GM18867 (cell line): Measurements from ENCODE around the gene SULT1C4.

Experiments used
- ATAC-seq: cut with Tn5 transposase; IDR thresholded peaks from one replicate; pipeline ENCODE4 v1.9.1; 2021; ENCODE audit warnings: mild to moderate bottlenecking, moderate library complexity; ENCODE audit not compliant: unreplicated experiment

Gene SULT1C4

GRCh38 chr2:108369153-108369552 lies 8.6 kb upstream of the SULT1C4 start:
- no peak for ATAC-seq

GRCh38 chr2:108370080-108370479 lies 7.7 kb upstream of the SULT1C4 start:
- ATAC-seq: no peak

DNA sequence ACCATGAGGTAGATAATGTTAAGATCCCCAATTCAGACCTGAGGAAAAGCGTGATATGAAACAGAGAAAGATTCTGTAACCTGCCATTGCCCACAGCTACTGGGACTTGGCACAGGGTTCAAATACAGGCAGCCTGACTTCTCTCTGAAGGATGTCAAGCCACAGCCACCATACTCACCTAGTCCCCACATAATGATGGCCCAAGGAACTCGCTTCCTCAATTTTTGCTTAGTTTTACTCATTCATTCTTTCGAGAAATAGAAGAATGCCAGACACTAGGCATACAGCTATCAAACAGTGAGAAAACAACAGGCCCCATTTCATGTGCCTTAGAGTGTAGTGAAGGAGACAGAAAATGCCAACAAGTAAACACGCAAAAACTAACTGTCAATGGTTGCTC lies 980 bp upstream of the SULT1C4 start:
- no peak for ATAC-seq

- ATAC-seq: no peak
Measured at GRCh38 chr2:108377401-108377800, 353 bp upstream of the SULT1C4 start.

DNA sequence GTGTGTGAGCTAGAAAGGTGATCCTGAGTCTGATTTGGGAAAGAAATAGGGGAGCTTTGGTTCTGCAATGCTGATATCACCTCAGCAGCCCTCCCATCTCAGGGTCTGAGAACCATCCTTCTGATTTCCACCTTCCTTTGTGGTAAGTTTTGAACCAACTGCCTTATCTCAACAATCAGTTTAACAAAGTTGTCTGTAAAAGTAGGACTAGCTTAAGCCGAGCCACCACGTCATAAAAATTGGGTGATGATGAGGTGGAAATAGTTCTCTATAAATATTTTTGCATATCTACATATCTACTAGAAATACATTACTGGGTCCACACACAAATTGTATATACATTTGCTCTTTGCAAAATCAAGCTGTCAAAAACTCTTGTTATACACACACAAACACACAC lies 1.1 kb downstream of the SULT1C4 start:
- no peak for ATAC-seq

DNA sequence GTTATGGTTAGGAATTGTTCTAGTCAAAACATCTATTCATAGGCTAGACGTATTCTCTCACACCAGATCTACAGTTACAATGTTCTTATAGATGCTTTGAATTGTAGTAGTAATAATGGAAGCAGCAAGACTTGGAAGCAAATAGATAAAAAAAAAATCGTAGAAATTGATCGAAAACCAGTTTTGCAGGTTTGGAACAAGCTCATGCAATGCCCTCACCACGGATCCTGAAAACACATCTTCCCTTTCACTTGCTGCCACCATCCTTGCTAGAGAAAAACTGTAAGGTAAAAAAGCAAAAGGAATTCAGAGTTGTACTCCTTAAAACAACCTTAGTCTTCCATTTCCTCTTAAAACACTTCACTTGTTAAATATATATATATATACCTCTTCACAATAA lies 4.4 kb downstream of the SULT1C4 start:
- no peak for ATAC-seq

- peak; percentile 54 for ATAC-seq
Measured at GRCh38 chr2:108383146-108383830, 5.5 kb downstream of the SULT1C4 start.

DNA sequence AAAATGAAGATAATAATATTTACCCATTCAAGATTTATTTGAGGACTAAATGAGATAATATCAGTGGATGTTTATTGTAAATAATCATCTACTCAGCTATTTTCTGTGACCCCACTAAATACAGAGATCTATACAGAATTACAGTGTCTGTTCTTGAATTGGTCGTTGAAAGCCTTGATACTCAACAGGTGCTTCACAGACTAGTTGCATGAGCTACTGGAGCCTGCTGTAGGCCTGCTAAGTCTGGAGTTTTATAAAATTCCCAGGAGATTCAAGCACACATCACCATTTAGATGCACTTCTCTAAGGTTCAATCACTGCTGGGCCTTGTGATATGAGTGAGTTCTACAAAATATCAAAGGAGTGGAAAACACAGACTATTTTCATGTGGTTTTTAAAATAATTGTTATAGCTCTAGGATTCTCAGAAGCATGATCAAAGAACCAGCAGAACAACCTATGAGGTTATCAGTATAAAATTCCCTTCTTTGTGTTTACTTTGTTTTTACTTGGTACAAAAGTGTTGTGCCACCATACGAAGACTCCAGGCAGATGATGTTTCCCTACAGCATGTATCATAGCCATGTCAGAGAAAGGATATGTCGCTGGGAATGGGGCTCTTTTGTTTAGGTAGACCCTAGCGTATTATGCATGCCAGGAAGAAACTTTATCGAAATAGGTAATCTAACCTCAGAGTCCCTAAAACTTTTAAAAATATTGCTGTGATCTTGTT lies 7.1 kb downstream of the SULT1C4 start:
- ATAC-seq: no peak

- peak; percentile 65 for ATAC-seq
Measured at GRCh38 chr2:108385411-108386071, 7.8 kb downstream of the SULT1C4 start.

GRCh38 chr2:108388045-108388444 lies 10.3 kb downstream of the SULT1C4 start:
- no peak for ATAC-seq

DNA sequence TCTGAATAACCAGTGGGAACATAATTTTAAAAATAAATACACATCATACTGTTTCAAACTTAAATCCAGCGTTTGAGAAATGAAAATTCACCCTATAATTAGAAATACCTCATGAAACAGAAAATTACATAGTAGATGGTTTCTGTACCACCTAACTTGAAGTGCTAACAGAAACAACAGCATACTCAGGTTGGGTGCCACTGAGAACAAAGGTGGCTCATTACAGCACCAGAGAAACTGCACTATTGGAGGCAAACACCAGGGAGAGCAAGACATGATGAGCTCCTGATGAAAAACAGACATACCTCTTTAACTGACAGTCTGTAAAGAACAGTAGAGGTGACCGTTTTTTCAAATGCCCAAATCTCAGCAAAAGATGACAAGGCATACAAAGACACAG lies 12.6 kb downstream of the SULT1C4 start:
- ATAC-seq: no peak

DNA sequence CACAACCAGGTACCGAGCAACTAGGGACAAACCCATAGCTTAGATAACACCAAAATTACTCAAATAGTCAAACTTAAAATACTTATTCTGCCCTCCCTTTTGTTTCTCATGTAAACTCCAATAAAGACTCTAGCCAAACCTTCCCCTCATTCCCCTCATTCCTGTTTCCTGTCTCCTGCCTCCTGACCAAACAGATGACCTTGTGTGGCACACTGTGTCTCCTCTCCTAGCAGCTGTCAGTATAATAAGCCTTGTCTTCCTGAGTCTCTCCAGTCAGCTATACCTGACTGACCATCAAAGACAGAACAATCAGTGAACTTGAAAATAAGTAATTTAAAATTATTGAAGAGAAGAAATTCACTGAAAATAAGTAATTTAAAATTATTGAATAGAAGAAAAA lies 14.3 kb downstream of the SULT1C4 start:
- no peak for ATAC-seq

DNA sequence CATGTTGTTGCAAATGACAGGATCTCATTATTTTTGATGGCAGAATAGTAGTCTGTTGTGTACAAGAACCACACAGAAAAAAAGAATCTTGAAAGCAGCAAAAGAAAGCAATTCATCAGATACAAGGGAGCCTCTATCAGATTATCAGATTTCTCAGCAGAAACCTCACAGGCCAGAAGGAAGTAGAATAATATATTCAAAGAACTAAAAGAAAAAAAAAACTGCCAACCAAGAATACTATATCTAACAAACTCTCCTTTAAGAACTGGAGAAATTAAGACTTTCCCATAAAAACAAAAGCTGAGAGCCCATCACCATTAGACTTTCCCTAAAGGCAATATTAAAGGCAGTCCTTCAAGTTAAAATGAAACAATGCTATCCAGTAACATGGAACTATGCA lies 15.4 kb downstream of the SULT1C4 start:
- ATAC-seq: no peak

DNA sequence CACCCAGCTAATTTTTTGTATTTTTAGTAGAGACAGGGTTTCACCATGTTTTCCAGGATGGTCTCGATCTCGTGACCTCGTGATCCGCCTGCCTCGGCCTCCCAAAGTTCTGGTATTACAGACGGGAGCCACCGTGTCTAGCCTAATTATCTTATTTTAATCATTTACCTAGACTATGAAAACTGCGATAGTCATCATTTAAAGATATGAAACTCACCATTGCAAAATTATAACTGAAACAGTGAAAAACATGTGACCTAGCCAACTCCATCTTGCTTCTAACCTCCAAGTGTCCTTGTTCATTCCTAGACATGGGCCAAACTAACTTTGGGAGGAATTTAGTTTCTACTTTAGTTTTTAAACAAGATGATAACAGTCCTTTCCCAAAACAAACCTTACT lies 17.4 kb downstream of the SULT1C4 start:
- no peak for ATAC-seq

DNA sequence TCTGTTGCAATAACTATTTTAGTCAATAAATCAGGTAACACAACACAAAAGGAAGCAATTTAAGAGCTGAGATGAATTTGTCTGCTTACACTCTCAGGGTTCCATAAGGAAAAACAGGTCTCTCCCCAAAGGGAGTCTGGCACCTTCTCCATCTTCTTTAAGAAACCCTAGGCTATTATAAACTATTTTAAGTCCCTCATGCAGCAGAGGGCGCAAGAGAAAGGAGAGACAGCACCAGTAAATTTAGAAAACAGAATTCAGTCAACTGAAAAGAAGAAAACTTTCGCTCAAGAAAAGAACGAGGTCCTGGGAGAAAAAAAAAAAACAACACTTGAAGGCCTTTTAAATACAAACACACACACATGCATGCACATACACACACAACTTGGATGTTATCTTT lies 19.1 kb downstream of the SULT1C4 start:
- no peak for ATAC-seq

DNA sequence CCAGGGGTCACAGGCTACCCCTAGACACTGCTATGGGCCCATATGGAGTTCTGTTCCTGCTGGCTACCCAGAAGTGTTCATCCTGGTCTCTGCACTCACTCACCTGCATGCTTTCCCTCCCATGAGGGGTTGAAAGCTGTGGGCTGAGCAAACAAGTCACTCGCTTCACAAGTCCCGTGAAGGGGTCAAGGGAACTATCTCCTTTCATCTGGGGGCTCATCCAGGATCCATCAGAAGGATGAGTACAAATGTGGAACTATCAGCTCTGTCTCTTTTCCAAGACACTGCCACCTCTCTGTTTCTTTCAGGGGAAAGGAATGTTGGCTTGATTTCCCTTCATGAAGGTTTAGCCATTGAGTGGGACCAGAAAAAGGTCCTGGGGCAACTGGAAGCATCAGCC lies 21.7 kb downstream of the SULT1C4 start:
- ATAC-seq: no peak

DNA sequence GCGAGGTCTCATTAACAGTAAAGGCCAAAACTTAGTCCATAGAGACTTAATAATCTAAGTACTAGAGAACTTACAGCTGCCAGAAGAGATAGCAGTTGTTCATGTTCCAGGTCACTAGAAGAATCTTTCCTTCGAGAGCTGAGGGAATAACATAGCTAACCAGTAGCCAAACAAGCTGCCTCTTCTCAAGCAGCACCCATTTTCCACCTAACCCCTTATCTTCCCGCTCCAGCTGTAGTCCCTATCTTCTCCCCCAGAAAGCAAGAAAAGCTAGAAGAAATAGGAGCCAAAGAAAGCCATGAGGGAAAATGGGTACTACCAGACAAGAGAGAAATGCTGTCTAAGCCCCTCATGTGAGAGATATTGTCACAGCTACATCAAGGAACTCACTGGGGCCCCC lies 24.0 kb downstream of the SULT1C4 start:
- ATAC-seq: no peak

GRCh38 chr2:108403494-108403893 lies 25.7 kb downstream of the SULT1C4 start:
- ATAC-seq: no peak

DNA sequence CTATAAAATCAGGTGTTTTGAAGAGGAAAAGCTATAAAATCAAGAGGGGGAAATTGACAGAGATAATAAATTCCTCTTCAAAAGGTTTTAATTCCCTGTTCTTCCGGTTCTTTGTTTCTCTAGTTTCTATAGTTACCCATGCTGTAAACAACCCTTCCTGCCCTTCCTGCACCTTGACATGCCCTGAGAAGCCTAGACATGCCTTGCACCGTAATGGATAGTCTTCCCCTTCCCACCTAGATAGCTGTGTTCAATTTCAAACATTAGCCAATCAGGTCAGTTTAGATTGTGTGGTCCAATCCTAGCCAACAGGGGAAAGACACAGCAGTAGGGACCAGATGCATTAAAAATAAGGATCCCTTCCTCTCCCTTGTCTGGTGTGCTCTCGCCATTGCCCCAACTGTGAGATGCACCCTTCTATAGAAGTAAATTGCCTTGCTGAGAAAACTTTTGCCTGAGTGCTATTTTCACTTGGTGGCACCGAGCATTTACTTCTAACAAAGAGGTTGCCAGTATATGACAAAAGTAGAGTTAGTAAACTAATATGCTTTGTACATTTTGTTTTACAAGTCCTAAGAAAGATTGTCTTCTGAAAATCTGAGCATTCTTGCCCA lies 27.1 kb downstream of the SULT1C4 start:
- no peak for ATAC-seq

DNA sequence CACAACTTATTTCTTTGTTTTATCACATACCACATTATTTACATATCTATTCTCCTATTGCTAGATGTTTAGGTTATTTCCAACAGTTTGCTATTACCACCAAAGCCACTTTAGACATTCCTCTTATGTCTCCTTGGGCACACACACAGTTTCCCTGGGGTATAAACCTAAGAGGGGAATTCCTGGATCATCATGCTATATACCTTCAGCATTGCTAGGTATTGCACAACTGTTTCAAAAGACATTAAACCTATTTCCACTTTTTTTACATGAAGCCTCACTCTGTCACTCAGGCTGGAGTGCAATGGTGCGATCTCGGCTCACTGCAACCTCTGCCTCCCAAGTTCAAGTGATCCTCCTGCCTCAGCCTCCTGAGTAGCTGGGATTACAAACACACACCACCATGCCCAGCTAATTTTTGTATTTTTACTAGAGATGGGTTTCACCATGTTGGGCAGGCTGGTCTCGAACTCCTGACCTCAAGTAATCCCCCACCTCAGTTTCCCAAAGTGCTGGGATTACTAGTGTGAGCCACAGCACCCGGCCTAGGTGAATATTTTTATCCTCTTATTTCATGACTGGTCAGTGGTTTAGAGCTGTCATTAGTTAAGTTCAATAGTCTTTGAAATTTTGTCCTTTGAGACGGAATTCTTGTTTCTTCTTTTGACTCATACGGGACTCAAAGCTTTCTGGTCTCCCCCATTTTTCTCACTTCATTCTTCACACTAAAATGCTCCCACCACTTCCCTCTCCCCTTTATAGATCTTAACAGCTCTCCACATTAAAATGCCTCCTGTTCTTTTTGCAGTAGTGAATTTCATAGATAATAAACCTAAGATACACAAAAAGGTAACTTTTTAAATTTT lies 30.3 kb downstream of the SULT1C4 start:
- no peak for ATAC-seq

DNA sequence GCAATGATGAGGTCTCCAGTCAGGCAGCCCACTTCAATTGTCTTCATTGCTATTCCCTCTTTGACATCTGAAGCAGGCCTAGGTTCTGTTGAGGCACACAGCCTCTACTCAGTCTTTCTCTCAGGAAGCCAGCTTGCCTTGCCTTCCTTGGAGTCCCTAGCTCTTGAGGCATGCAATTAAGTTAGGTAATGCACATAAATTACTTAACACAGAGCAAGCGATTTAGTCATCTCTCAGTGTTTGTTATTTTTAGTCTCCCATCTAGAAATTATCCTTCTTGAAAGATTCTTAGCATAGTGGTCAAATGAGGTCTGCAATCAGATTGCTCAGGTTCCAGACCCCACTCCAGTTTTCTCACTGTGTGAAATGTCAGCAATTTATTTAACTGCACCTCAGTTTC lies 32.0 kb downstream of the SULT1C4 start:
- ATAC-seq: no peak
